ENCODE measurements around the gene GALK1. TPM values are rescaled to one million over a fixed set of nuclear protein-coding genes. Genes with fewer than 3 reads are reported as not detected.
"Not testable (repeated sequence)": the region's sequence is repeated elsewhere in the genome, so short reads cannot be mapped to it uniquely, and the experiment has no call there.

The GALK1 gene
- total and polyA plus RNA-seq, 3 donors from 2014 or later, result 31.9 to 50.7 (median 32.1) TPM

- TF ChIP-seq CTCF (IDR thresholded peaks at IDR 0.05), result no peak
- TF ChIP-seq POLR2A (IDR thresholded peaks at IDR 0.05), result no peak
- DNase-seq, result no peak
- Histone ChIP-seq H3K4me3 (no peak overlapping the region), H3K27ac (no peak overlapping the region), H3K36me3 (ENCODE audit: low read depth, missing control alignments) (no peaks in the 10 kb centered on the region), H3K27me3 (no peaks in the 10 kb centered on the region), H3K4me1 (peaks cover 21% of the 10 kb centered on the region), H3K9me3 (no peaks in the 10 kb centered on the region)
- 91 to 96% methylated on average over 26 to 27 of the region's 27 CpGs for WGBS, 2 donors
- intact Hi-C loops (cut with DNase I; ENCODE audit: low total_unique reads), result no loop called here
Observed at GRCh38 chr17:75762513-75763268, 2.3 kb downstream of the GALK1 start.

DNA sequence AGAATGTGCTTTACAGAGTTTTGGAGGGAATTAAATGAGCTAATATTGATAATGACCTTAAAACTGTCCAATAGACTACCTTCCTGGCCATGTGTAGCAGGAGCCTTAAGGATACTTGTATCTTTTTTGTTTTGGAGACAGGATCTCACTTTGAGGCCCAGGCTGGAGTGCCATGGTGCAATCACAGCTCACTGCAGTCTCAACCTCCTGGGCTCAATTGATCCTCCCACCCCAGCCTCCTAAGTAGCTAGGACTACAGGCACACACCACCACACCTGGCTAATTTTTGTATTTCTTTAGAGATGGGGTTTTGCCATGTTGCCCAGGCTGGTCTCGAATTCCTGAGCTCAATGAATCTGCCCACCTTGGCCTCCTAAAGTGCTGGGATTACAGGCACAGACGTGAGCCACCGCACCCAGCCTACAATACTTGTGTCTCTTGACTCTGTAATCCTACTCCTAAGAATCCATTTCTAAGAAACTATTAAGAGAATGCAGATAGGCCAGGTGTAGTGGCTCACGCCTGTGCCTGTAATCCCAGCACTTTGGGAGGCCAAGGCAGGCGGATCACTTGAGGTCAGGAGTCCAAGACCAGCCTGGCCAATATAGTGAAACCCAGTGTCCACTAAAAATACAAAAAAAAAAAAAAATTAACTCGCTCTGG, 4.9 kb downstream of the GALK1 start:
- H3K27me3 ChIP-seq; DNase-seq; H3K36me3 ChIP-seq (ENCODE audit: low read depth, missing control alignments); H3K27ac ChIP-seq; H3K4me3 ChIP-seq; intact Hi-C loops (cut with DNase I; ENCODE audit: low total_unique reads); H3K9me3 ChIP-seq: not testable (repeated sequence)
- 96 to 100% methylated on average over 6 of the region's 6 CpGs for WGBS, 2 donors
- H3K4me1 ChIP-seq, result peaks cover 17% of the 10 kb centered on the region

DNA sequence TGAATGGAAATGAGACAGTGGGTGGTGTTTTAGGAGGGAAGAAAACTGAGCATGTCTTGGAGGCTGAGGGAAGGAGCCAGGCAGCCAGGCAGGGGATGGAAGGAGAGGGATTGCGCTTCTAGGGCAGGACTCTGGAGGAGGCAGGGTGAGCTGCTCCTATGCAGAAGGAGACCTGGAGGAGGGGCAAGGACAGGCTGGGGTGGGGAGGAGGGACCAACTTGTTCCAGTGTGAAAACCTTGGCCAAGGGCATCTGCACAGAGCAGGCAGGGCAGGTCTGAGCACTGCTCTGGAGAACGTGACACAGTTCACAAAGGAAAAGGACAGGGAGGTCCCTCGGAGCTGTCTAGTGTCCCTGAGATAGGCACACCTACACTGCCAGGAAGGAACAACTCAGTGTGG, 5.5 kb downstream of the GALK1 start:
- 56 to 73% methylated on average over 3 of the region's 3 CpGs for WGBS, 2 donors
- TF ChIP-seq CTCF (IDR thresholded peaks at IDR 0.05) (no peak), POLR2A (IDR thresholded peaks at IDR 0.05) (no peak)
- Histone ChIP-seq H3K36me3 (ENCODE audit: low read depth, missing control alignments) (no peaks in the 10 kb centered on the region), H3K27ac (no peak overlapping the region), H3K9me3 (no peaks in the 10 kb centered on the region), H3K27me3 (no peaks in the 10 kb centered on the region), H3K4me3 (no peak overlapping the region), H3K4me1 (peaks cover 15% of the 10 kb centered on the region)
- intact Hi-C loops (cut with DNase I; ENCODE audit: low total_unique reads), result no loop called here
- DNase-seq, result peak; percentile 75

- peaks cover 17% of the 10 kb centered on the region for H3K4me1 ChIP-seq
- H3K4me3 ChIP-seq, result no peak overlapping the region
- H3K36me3 ChIP-seq (ENCODE audit: low read depth, missing control alignments), result no peaks in the 10 kb centered on the region
- TF ChIP-seq POLR2A (IDR thresholded peaks at IDR 0.05) (no peak), CTCF (IDR thresholded peaks at IDR 0.05) (no peak)
- no peaks in the 10 kb centered on the region for H3K27me3 ChIP-seq
- intact Hi-C loops (cut with DNase I; ENCODE audit: low total_unique reads), result no loop called here
- no peaks in the 10 kb centered on the region for H3K9me3 ChIP-seq
- no peak for DNase-seq
- H3K27ac ChIP-seq, result peak overlapping the region in 1 of 2 donors; percentile 35
- WGBS, 2 donors, result 88 to 100% methylated on average over 2 to 37 of the region's 41 CpGs
Observed at GRCh38 chr17:75758131-75758905, 6.7 kb downstream of the GALK1 start.

DNA sequence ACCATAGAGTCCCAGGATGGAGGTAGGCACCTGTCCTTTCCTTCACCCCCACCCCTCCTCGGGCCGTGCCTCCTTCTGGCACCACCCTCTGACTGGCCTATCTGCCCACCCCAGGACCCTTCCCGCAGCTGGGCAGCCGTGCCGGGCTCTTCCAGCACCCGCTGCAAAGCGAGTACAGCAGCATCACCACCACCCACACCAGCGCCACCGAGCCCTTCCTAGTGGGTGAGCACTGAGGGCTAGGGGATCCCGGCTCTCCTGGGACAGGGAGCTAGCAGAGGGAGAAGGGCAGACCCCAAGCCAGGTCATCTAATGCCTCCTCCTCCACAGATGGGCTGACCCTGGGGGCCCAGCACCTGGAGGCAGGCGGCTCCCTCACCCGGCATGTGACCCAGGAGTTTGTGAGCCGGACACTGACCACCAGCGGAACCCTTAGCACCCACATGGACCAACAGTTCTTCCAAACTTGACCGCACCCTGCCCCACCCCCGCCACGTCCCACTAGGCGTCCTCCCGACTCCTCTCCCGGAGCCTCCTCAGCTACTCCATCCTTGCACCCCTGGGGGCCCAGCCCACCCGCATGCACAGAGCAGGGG, 7.8 kb downstream of the GALK1 start:
- intact Hi-C loops (cut with DNase I; ENCODE audit: low total_unique reads), result no loop called here
- H3K9me3 ChIP-seq, result no peaks in the 10 kb centered on the region
- no peaks in the 10 kb centered on the region for H3K27me3 ChIP-seq
- no peak for DNase-seq
- no peak overlapping the region for H3K27ac ChIP-seq
- TF ChIP-seq CTCF (IDR thresholded peaks at IDR 0.05) (no peak), POLR2A (IDR thresholded peaks at IDR 0.05) (no peak)
- peak overlapping the region in 1 of 2 donors; percentile 7 for H3K4me3 ChIP-seq
- H3K4me1 ChIP-seq, result peaks cover 17% of the 10 kb centered on the region
- WGBS, 2 donors, result 50 to 91% methylated on average over 2 to 21 of the region's 21 CpGs
- H3K36me3 ChIP-seq (ENCODE audit: low read depth, missing control alignments), result no peaks in the 10 kb centered on the region
